ENCODE data around the gene DDX5. TPM values are rescaled to one million over a fixed set of nuclear protein-coding genes. Genes with fewer than 3 reads are reported as not detected.

Gene DDX5
- total and polyA plus RNA-seq, 2 donors (not counting 3 experiments of a cell fraction or from before 2014, with no cell fraction given): 1,027 to 2,040 TPM

- no peak overlapping the region for H2AFZ ChIP-seq (ENCODE audit: low read depth, low read length)
- CTCF ChIA-PET: no interaction called here
- no peak for DNase-seq (ENCODE audit: low read depth, low spot score)
- FAIRE-seq: no peak
- intact Hi-C loops (cut with micrococcal nuclease): loop anchor here (5.0 to 10.0 kb wide), 2 partner anchors 138 to 236 kb away; no protein-coding TSS in a partner anchor
- no peaks in the 10 kb centered on the region for H3K9me1 ChIP-seq (replicated peaks; ENCODE audit: control insufficient read depth, extremely low read depth, insufficient read depth, low read length)
- peaks cover 5 to 15% of the 10 kb centered on the region in 2 experiments for H3K36me3 ChIP-seq (ENCODE audit: control insufficient read depth in 2 of 2, extremely low read depth in 1 of 2, insufficient read depth in 2 of 2, low read length in 2 of 2)
- no peaks in the 10 kb centered on the region for H3K9me3 ChIP-seq (replicated peaks; ENCODE audit: control insufficient read depth, insufficient read depth, low read length)
- POLR2A ChIA-PET: no interaction called here
- H3K27ac ChIP-seq (ENCODE audit: insufficient read depth, low read depth, low read length): no peak overlapping the region
- H3K27me3 ChIP-seq (ENCODE audit: control insufficient read depth in 2 of 2, insufficient read depth in 2 of 2, low read length in 2 of 2): no peaks in the 10 kb centered on the region
- peaks cover 13% of the 10 kb centered on the region for H3K4me1 ChIP-seq (ENCODE audit: control insufficient read depth, extremely low read depth, insufficient read depth, low read length)
- H3K79me2 ChIP-seq (ENCODE audit: control insufficient read depth, insufficient read depth, low read length): peaks cover 50% of the 10 kb centered on the region
- no peak overlapping the region for H3K4me2 ChIP-seq (ENCODE audit: insufficient read depth, low read length)
- no TSS peak for BruUV-seq (replicated peaks)
- dilution Hi-C loops (cut with MboI; ENCODE audit: extremely low pct_ligation_motif_present, low sequenced_read_pairs): no loop called here
- TF ChIP-seq CTCF (IDR thresholded peaks at IDR 0.05; ENCODE audit: extremely low read depth in 1 of 2, insufficient read depth in 1 of 2, low read depth in 1 of 2, low read length in 2 of 2): no peak
- no peak for TF ChIP-seq MAX (IDR thresholded peaks at IDR 0.05; ENCODE audit: insufficient read depth, insufficient read length)
- TF ChIP-seq MYC (IDR thresholded peaks at IDR 0.05; ENCODE audit: low read depth, low read length): no peak
- TF ChIP-seq JUN (IDR thresholded peaks at IDR 0.05; ENCODE audit: borderline replicate concordance, insufficient read depth, insufficient read length, low read depth): no peak
- TF ChIP-seq EZH2 (IDR thresholded peaks at IDR 0.05; ENCODE audit: borderline replicate concordance, low read depth, low read length, severe bottlenecking): no peak
- no peak for TF ChIP-seq POLR2AphosphoS5 (IDR thresholded peaks at IDR 0.05; ENCODE audit: insufficient read depth, low read depth, low read length)
- no peak for TF ChIP-seq FOS (IDR thresholded peaks at IDR 0.05; ENCODE audit: borderline replicate concordance, insufficient read depth, low read length)
- no peak for TF ChIP-seq POLR2A (IDR thresholded peaks at IDR 0.05; ENCODE audit: low read depth, low read length)
- TF ChIP-seq GATA2 (IDR thresholded peaks at IDR 0.05; ENCODE audit: insufficient read depth, insufficient read length, low read depth, low read length): no peak
- peaks cover 8% of the 10 kb centered on the region for H4K20me1 ChIP-seq (replicated peaks; ENCODE audit: control insufficient read depth, extremely low read depth, insufficient read depth, low read length)
- no peak overlapping the region for H3K9ac ChIP-seq (replicated peaks; ENCODE audit: extremely low read depth, insufficient read depth, low read length)
- no peak overlapping the region for H3K4me3 ChIP-seq (replicated peaks in 1 of 3; ENCODE audit: insufficient read depth in 1 of 3, low read depth in 1 of 3, low read length in 3 of 3)
These were observed 3.1 kb upstream of the DDX5 start for GRCh38 chr17:64509179-64509578.

Data from endothelial cell of umbilical vein (primary cell).